Fibroblast of mammary gland (primary cell): ENCODE measurements around the gene CFAP77.

Experiments used
- DNase-seq: peaks from one replicate; pipeline ENCODE4 v3.0.0-alpha.2; 2010; ENCODE audit warnings: low read depth
- H3K4me3 ChIP-seq: 2 replicates; pipeline ENCODE4 v1.5.1; 2011; ENCODE audit warnings: low read depth, mild to moderate bottlenecking, low read length, moderate library complexity; ENCODE audit not compliant: control insufficient read depth
- TF ChIP-seq, protein P1 (sequence below): conservative IDR thresholded peaks from 2 replicates; pipeline ENCODE4 v1.5.1; 2011; ENCODE audit warnings: low read depth, low read length, inconsistent platforms; ENCODE audit not compliant: control insufficient read depth, insufficient read depth

CFAP77 gene

DNA sequence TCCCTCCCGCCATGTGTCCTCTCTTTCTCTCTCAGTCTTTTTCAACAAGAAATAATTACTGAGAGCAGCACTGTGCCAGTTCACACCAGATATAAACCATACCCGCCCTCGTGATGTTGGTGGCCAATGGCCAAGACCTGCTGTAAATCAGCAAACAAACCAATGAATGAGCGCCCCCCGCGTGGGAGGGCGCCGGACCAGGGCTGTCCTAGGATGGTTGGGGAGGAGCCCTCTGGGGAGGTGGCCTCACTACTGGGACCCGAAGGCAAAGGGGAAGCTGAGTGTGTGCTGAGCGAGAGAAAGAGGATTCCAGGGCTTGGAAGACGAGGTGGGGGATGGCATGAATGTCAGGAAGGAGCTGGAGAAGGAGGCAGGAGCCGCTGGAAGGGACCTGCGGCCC is 121.2 kb downstream of the CFAP77 start:
- DNase-seq: no peak

DNA sequence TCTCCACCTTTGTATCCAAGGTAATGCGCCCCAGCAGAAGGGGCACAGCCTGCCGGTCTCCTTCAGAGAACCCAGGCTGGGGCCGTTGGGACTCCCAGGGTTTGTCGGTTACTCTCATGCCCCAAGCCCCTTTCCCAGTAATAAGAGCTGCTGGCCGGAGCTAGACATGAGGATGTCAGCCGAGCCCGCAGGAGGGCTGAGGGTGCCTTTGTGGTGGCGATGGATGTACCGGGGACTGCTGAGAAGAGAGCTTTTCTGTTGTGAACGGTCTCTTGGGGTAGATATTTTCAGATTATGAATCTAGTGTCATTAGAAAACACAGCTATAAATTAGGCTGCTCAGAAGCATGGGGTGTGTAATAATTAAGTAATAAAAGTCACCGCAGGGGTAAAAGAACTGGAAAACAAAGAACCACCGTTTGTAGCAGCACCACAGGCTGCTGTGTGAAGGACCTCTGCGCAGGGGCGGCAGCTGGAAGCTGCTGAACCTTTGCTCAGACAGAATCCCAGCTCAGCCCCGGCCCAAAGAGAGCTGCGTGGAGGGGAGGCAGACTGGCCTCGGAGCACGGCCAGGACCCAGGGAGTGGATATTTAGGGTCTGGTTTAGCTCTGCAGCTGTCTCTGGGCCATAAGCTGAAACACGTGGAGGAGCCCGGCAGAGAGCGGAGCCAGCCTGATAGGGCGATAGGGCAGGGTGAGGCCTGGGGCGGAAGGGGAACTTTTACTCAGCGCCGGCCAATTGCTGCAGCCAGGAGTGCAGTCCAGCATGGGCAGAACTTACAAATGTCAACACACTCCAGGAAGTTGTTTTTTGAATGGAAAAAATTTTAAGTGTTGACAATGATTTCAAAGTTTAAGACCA is 121.9 kb downstream of the CFAP77 start:
- no peak for DNase-seq
- H3K4me3 ChIP-seq: no peak overlapping the region
- TF ChIP-seq, protein P1, sequence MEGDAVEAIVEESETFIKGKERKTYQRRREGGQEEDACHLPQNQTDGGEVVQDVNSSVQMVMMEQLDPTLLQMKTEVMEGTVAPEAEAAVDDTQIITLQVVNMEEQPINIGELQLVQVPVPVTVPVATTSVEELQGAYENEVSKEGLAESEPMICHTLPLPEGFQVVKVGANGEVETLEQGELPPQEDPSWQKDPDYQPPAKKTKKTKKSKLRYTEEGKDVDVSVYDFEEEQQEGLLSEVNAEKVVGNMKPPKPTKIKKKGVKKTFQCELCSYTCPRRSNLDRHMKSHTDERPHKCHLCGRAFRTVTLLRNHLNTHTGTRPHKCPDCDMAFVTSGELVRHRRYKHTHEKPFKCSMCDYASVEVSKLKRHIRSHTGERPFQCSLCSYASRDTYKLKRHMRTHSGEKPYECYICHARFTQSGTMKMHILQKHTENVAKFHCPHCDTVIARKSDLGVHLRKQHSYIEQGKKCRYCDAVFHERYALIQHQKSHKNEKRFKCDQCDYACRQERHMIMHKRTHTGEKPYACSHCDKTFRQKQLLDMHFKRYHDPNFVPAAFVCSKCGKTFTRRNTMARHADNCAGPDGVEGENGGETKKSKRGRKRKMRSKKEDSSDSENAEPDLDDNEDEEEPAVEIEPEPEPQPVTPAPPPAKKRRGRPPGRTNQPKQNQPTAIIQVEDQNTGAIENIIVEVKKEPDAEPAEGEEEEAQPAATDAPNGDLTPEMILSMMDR: no peak

More for the DNA sequence above, 121.2 kb downstream of the CFAP77 start:
- H3K4me3 ChIP-seq: no peak overlapping the region
- TF ChIP-seq, protein P1: no peak

DNA sequence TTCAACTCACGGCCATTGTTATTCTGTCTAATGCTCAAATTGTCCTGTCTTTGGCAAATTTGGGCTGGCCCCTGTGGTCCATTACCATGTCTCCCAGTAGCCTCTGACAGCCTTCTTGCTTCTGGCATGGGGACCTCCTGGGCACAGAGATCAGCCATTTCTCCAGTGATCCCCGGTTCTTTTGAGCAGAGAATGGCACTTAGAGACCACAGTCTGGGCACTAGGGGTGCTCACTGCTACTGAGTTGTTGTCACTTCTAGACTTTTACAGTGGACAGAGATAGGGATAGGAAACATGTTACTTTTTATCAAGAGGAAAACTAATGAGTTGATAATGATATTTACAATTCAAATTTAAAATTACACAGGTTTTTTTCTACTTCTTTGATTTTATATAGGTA is 124.8 kb downstream of the CFAP77 start:
- TF ChIP-seq, protein P1: no peak
- no peak for DNase-seq
- no peak overlapping the region for H3K4me3 ChIP-seq

DNA sequence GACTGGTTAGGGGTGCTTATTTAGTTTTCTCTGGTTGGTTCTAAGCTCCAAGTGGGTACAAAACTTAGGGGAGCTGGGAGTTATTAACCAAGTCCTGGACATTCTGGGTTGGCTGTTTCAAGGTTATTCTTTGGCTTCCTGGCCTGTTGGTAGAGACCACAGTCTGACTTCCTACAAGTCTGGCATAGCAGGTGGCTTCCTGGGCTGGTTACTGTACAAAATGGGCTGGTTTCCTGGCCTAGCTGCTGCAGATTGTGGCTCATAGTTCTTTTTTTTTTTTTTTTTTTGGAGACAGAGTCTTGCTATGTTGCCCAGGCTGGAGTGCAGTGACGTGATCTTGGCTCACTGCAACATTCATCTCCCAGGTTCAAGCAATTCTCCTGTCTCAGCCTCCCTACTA is 126.1 kb downstream of the CFAP77 start:
- DNase-seq: no peak
- H3K4me3 ChIP-seq: no peak overlapping the region
- TF ChIP-seq, protein P1: no peak

DNA sequence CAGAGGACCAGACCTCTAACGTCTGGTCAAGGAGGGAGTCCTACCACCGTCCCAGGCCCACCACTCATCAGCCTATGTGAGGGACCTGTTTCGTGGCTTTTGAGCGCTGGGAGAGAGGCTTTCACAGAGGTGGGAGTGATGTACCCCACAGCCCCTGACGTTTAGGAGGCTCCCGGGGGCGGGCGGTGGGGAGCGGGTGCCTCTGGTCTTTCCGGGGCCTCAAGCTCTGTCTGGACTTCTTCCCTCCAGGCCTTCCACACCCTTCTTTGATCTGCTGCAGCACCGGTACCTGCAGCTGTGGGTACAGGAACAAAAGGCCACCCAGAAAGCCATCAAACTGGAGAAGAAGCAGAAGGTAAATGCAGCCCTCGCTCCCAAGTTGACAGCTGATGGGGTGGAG is 127.3 kb downstream of the CFAP77 start:
- TF ChIP-seq, protein P1: no peak
- H3K4me3 ChIP-seq: no peak overlapping the region
- DNase-seq: no peak

DNA sequence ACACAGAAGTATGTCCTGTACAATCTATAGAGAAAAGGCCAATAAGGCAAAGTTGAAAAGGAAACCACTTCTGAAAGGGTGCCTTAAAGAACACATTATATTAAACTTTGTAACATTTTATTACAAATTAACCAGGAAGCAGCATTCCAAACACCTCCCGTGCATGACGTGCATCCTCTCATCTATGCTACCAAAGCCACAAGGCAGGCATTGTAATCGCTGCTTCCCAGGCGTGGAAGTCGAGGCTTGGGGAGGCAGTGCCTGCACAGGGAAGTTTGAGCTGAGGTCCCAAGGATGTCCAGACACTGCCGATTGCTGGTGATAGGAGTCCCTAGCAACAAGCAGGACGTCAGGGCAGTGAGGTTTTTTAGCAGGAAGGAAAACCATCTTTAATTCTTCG is 128.1 kb downstream of the CFAP77 start:
- no peak for DNase-seq
- TF ChIP-seq, protein P1: no peak
- no peak overlapping the region for H3K4me3 ChIP-seq
